GM12878 (cell line): ENCODE measurements around the gene SLC39A7. TPM values are rescaled to one million over a fixed set of nuclear protein-coding genes. Genes with fewer than 3 reads are reported as not detected.

Experiments used
- CBX5 ChIP-seq: sonication (generic); IDR thresholded peaks from 2 replicates; pipeline ENCODE4 v1.6.1; 2016; ENCODE audit warnings: low read depth, moderate library complexity, mild to moderate bottlenecking, inconsistent platforms
- CUX1 ChIP-seq: IDR thresholded peaks from 2 replicates; pipeline ENCODE4 v1.6.1; 2012; ENCODE audit warnings: improper control_type of control experiment, low read depth, low read length; ENCODE audit not compliant: insufficient replicate concordance
- GABPA ChIP-seq: IDR thresholded peaks from 2 replicates; pipeline ENCODE4 v1.6.1; 2014; ENCODE audit warnings: antibody characterized with exemption, low read depth, mild to moderate bottlenecking, inconsistent platforms
- IKZF1 ChIP-seq: fragments of 450-650 bp; conservative IDR thresholded peaks from 2 replicates; pipeline ENCODE4 v1.6.1; 2017; ENCODE audit warnings: antibody characterized with exemption, mild to moderate bottlenecking
- KAT2A ChIP-seq: conservative IDR thresholded peaks from 2 replicates; pipeline ENCODE4 v1.6.1; 2011; ENCODE audit warnings: low read depth, low read length; ENCODE audit not compliant: control insufficient read depth
- KDM1A ChIP-seq: fragments of 200-600 bp; sonication (generic); IDR thresholded peaks from 2 replicates; pipeline ENCODE4 v1.6.1; 2016; ENCODE audit warnings: borderline replicate concordance
- LARP7 ChIP-seq: fragments of 450-650 bp; IDR thresholded peaks from 2 replicates; pipeline ENCODE4 v1.6.1; 2017; ENCODE audit warnings: mild to moderate bottlenecking
- MEF2B ChIP-seq: fragments of 450-650 bp; IDR thresholded peaks from 2 replicates; pipeline ENCODE4 v1.6.1; 2018; ENCODE audit warnings: mild to moderate bottlenecking, moderate library complexity; ENCODE audit not compliant: partially characterized antibody, poor library complexity, severe bottlenecking
- NRF1 ChIP-seq: conservative IDR thresholded peaks from 2 replicates; pipeline ENCODE4 v1.6.1; 2011; ENCODE audit warnings: mild to moderate bottlenecking, low read depth, low read length, improper control_type of control experiment
- PML ChIP-seq: IDR thresholded peaks from 2 replicates; pipeline ENCODE4 v1.6.1; 2012; ENCODE audit warnings: low read length, inconsistent platforms
- POLR2AphosphoS2 ChIP-seq: IDR thresholded peaks from 2 replicates; pipeline ENCODE4 v1.6.1; 2011; ENCODE audit warnings: low read depth, mild to moderate bottlenecking, low read length, improper control_type of control experiment, moderate library complexity
- RELA ChIP-seq: fragments of 450-650 bp; IDR thresholded peaks from 2 replicates; pipeline ENCODE4 v1.8.0; 2014; ENCODE audit warnings: borderline replicate concordance; ENCODE audit not compliant: partially characterized antibody
- SKIL ChIP-seq: fragments of 450-650 bp; IDR thresholded peaks from 2 replicates; pipeline ENCODE4 v1.6.1; 2017; ENCODE audit warnings: mild to moderate bottlenecking, low read depth, inconsistent platforms; ENCODE audit not compliant: poor library complexity, severe bottlenecking
- SREBF1 ChIP-seq: IDR thresholded peaks from 2 replicates; pipeline ENCODE4 v1.6.1; 2012; ENCODE audit warnings: mild to moderate bottlenecking, low read length
- SRF ChIP-seq, 2 experiments: IDR thresholded peaks; 2 replicates each; pipeline ENCODE4 v1.6.1; 2011; ENCODE audit warnings: low read depth in 2 of 2, low read length in 2 of 2, mild to moderate bottlenecking in 1 of 2, moderate library complexity in 1 of 2
- TARDBP ChIP-seq: IDR thresholded peaks from 2 replicates; pipeline ENCODE4 v1.6.1; 2016; ENCODE audit warnings: borderline replicate concordance
- TCF7 ChIP-seq: IDR thresholded peaks from 2 replicates; pipeline ENCODE4 v1.6.1; 2014; ENCODE audit warnings: antibody characterized with exemption, borderline replicate concordance
- ZNF622 ChIP-seq: fragments of 450-650 bp; IDR thresholded peaks from 2 replicates; pipeline ENCODE4 v1.6.1; 2017; ENCODE audit warnings: mild to moderate bottlenecking, inconsistent platforms
- ZSCAN29 ChIP-seq: fragments of 450-650 bp; IDR thresholded peaks from 2 replicates; pipeline ENCODE4 v1.6.1; 2017; ENCODE audit warnings: mild to moderate bottlenecking, moderate library complexity
- polyA plus RNA-seq, 11 experiments: library from polyadenylated mRNA; depleted of rRNA in 4 of 11; unstranded in 6 of 11; stranded (reverse) in 5 of 11; fragments of >200 nt; fragmentation: Nextera tagmentation in 4 of 11; fragmentation: Illumina TruSeq in 1 of 11; extraction: Ambion mirVana in 4 of 11; extraction: Trizol in 1 of 11; gene quantifications; 1 replicate in 1 of 11; 2 replicates in 10 of 11; pipeline versions ENCODE4 v1.2.1 to v1.2.3, GENCODE V29; 2011 to 2016; ENCODE audit warnings: inconsistent platforms in 2 of 11, missing spikeins in 2 of 11, low read depth in 1 of 11
- total RNA-seq, 4 experiments: library from RNA; depleted of rRNA in 3 of 4; stranded (reverse); fragments of >200 nt in 3 of 4; fragmentation: Illumina TruSeq in 1 of 4; extraction: Trizol in 1 of 4; gene quantifications; 2 replicates each; pipeline versions ENCODE4 v1.2.1 to v1.2.3, GENCODE V29; 2013 to 2021
- TF ChIP-seq, protein P1 (sequence below): fragments of 450-650 bp; IDR thresholded peaks from 2 replicates; pipeline ENCODE4 v1.6.1; 2017; ENCODE audit warnings: borderline replicate concordance
- TF ChIP-seq, protein P2 (sequence below): IDR thresholded peaks from 2 replicates; pipeline ENCODE4 v1.6.1; 2011; ENCODE audit warnings: low read depth, low read length, improper control_type of control experiment, borderline replicate concordance

The SLC39A7 gene
- total and polyA plus RNA-seq, 10 of the 15 experiments (the other 5 are each of a cell fraction or from before 2014, with no cell fraction given) = 7.3 to 63.1 (median 40.6) TPM

DNA sequence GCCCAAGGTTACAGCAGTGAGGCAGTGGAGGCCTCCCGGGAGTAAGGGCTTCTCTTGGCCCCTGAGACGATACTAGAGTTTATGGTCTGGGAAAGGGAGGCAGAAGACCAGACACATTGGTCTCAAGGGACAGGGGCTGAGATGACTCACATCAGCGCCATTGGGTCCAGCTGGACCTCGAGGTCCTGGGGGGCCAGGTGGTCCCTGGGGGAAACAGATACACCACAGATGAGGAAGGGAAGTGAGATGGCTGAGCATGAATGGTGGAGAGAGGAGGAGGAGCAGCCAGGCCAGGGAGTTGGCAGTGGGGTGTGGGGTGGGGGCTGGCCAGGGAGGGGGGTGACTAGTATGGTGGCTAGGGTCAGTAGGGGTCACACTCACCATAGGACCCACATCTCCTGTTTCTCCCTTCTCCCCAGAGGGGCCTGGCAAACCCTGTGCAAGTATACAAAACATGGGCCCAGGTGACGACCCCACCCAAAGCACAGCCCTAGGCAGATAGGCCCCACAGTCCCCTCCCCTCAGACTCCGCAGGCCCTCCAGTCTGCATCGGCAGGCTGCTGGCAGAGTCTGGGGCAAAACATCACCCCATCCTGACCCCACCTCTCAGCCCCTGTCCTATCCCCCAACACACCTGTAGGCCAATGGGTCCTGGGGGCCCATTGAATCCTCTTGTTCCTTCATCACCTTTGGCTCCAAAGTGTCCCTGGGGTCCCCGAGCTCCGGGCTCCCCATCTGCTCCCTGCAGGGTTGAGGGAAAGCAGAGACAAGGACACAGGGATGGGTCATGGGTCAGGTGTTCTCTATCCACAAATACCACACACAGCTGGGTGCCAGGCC, 30.3 kb upstream of the SLC39A7 start (continued):
- TF ChIP-seq, protein P1, sequence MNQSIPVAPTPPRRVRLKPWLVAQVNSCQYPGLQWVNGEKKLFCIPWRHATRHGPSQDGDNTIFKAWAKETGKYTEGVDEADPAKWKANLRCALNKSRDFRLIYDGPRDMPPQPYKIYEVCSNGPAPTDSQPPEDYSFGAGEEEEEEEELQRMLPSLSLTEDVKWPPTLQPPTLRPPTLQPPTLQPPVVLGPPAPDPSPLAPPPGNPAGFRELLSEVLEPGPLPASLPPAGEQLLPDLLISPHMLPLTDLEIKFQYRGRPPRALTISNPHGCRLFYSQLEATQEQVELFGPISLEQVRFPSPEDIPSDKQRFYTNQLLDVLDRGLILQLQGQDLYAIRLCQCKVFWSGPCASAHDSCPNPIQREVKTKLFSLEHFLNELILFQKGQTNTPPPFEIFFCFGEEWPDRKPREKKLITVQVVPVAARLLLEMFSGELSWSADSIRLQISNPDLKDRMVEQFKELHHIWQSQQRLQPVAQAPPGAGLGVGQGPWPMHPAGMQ = no peak
- TF ChIP-seq SREBF1 = no peak
- TF ChIP-seq TARDBP = no peak
- TF ChIP-seq KDM1A = no peak
- no peak for TF ChIP-seq GABPA
- no peak for TF ChIP-seq RELA
- TF ChIP-seq MEF2B = peak; percentile 100
- TF ChIP-seq NRF1 = no peak
- no peak for TF ChIP-seq PML
- no peak for TF ChIP-seq ZNF622
- no peak for TF ChIP-seq LARP7
- TF ChIP-seq KAT2A = no peak
- peak; percentile 48 for TF ChIP-seq IKZF1
- TF ChIP-seq POLR2AphosphoS2 = no peak
- TF ChIP-seq, protein P2, sequence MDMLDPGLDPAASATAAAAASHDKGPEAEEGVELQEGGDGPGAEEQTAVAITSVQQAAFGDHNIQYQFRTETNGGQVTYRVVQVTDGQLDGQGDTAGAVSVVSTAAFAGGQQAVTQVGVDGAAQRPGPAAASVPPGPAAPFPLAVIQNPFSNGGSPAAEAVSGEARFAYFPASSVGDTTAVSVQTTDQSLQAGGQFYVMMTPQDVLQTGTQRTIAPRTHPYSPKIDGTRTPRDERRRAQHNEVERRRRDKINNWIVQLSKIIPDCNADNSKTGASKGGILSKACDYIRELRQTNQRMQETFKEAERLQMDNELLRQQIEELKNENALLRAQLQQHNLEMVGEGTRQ = no peak
- TF ChIP-seq CBX5 = no peak
- TF ChIP-seq CUX1 = peak; percentile 94
- no peak for TF ChIP-seq ZSCAN29
- no peak for TF ChIP-seq SRF (IDR thresholded peaks at IDR 0.05; ENCODE audit: low read depth in 2 of 2, low read length in 2 of 2)
- no peak for TF ChIP-seq TCF7
- TF ChIP-seq SKIL = no peak
